ENCODE measurements around the gene GPR183. TPM values are rescaled to one million over a fixed set of nuclear protein-coding genes. Genes with fewer than 3 reads are reported as not detected.
A peak's percentile ranks its signal among the peaks of the same experiment; 100 is the strongest.

GPR183 gene
- total and polyA plus RNA-seq, 10 of the 15 experiments (the other 5 are each of a cell fraction or from before 2014, with no cell fraction given) = 134 to 669 (median 225) TPM

DNA sequence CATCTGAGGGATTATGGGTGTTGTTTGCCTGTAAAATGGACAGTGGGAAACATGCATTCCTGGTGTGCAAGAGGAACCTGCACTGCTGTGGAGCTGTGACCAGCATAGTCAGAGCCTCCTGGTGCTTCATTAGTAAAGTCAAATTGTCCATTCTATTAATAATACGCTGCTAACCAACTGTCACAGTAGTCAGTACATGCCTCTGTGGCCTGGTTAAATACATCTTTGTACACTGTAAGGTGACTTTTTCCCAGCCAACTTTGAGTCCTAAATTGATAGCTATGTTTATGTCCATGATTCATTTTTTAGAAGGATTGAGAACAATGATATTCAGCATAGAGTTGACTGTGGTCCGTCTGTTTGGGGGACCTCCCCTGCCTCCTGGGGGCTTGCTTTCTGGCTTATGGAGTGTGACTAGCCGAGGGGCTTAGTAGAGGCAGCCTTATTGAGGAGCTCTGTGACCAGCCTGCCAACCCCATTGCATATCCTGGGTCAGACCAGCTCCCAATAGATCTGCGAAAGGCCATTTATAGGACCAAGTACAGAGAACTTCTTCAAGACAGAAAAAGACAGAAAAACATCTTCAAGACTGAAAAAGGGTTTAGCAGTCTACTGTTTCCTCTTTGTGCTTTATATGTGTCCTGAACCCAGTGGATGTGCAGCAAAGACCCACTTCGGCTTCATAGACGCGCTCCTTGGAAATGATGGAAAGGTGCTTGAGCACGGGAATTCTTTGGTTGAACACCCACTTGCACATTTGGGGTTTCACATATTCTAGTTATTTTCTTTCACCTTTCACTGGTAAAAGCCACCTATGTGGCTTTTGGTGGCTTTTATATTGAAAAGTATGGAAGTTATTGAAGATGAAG lies 4.3 kb downstream of the GPR183 start (continued):
- TF ChIP-seq, protein P1, sequence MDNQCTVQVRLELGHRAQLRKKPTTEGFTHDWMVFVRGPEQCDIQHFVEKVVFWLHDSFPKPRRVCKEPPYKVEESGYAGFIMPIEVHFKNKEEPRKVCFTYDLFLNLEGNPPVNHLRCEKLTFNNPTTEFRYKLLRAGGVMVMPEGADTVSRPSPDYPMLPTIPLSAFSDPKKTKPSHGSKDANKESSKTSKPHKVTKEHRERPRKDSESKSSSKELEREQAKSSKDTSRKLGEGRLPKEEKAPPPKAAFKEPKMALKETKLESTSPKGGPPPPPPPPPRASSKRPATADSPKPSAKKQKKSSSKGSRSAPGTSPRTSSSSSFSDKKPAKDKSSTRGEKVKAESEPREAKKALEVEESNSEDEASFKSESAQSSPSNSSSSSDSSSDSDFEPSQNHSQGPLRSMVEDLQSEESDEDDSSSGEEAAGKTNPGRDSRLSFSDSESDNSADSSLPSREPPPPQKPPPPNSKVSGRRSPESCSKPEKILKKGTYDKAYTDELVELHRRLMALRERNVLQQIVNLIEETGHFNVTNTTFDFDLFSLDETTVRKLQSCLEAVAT (IDR thresholded peaks at IDR 0.05) = peak; percentile 65; the same call in 1 of the 2 replicates
- TF ChIP-seq NR2F1 (conservative IDR thresholded peaks at IDR 0.05) (no peak), IKZF1 (conservative IDR thresholded peaks at IDR 0.05) (no peak; the same call in 1 of the 2 replicates), ZNF687 (IDR thresholded peaks at IDR 0.05) (peak; percentile 36; the same call in 1 of the 2 replicates), POLR2AphosphoS2 (IDR thresholded peaks at IDR 0.05; ENCODE audit: low read depth, low read length) (peak; percentile 9), ZBED1 (IDR thresholded peaks at IDR 0.05; ENCODE audit: borderline replicate concordance) (0 out of 2 replicates have a peak, but pooled peaks have one; percentile 22), POLR2AphosphoS5 (IDR thresholded peaks at IDR 0.05; ENCODE audit: low read length) (peak; percentile 80), CREB1 (IDR thresholded peaks at IDR 0.05; ENCODE audit: low read depth) (peak; percentile 19; the same call in 1 of the 2 replicates), POLR2A (IDR thresholded peaks at IDR 0.05; ENCODE audit: low read depth, low read length) (peak; percentile 58), ZBTB11 (CRISPR knock-in tag; IDR thresholded peaks at IDR 0.05) (peak; percentile 20; the same call in 1 of the 2 replicates), ZSCAN29 (IDR thresholded peaks at IDR 0.05) (no peak), EP300 (IDR thresholded peaks at IDR 0.05; ENCODE audit: borderline replicate concordance in 1 of 2, control insufficient read depth in 1 of 2, low read depth in 2 of 2, low read length in 2 of 2) (no peak)
- TF ChIP-seq, protein P2, sequence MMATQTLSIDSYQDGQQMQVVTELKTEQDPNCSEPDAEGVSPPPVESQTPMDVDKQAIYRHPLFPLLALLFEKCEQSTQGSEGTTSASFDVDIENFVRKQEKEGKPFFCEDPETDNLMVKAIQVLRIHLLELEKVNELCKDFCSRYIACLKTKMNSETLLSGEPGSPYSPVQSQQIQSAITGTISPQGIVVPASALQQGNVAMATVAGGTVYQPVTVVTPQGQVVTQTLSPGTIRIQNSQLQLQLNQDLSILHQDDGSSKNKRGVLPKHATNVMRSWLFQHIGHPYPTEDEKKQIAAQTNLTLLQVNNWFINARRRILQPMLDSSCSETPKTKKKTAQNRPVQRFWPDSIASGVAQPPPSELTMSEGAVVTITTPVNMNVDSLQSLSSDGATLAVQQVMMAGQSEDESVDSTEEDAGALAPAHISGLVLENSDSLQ (IDR thresholded peaks at IDR 0.05) = no peak

All from GM12878 (cell line).